Germinal center (tissue), 1 donor: ENCODE measurements around the gene SEMA3D.

Experiments
- DNase-seq: peaks from one replicate; pipeline ENCODE4 v3.0.0; 2012; ENCODE audit warnings: mixed read lengths, low spot score

Gene SEMA3D

DNA sequence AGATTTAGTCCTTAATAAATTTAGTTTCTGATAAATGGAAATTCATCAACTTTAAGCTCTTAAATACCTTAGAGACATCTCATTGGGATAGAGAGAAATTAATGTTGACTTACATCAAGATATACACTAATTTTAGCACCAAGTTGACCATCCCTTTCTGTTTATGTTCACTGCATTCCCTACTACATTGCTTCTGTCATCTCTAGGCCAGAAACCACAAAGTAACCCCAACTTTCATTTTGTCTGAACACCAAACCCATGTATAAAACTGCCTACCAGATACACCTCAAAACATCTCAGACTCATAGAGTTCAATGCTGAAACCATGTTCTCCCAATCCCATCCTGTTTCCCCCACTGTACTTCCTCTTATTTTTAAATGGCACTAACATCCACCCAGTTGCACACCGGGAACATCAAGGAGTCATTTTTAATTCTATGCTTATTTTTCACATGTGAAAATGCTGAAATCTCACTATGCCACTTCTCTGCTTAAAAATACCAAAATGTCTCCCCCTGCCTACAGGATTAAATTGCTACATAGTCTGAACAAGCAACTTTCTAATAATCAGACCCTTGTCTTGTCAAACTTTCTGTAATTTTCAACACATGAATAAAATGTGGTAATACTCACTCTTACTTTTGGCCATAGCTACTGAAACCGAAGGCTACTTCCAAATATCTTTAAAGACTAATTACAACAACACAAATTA lies 201.6 kb downstream of the SEMA3D start:
- DNase-seq: no peak

GRCh38 chr7:84982199-84982598 lies 204.7 kb downstream of the SEMA3D start:
- no peak for DNase-seq

DNA sequence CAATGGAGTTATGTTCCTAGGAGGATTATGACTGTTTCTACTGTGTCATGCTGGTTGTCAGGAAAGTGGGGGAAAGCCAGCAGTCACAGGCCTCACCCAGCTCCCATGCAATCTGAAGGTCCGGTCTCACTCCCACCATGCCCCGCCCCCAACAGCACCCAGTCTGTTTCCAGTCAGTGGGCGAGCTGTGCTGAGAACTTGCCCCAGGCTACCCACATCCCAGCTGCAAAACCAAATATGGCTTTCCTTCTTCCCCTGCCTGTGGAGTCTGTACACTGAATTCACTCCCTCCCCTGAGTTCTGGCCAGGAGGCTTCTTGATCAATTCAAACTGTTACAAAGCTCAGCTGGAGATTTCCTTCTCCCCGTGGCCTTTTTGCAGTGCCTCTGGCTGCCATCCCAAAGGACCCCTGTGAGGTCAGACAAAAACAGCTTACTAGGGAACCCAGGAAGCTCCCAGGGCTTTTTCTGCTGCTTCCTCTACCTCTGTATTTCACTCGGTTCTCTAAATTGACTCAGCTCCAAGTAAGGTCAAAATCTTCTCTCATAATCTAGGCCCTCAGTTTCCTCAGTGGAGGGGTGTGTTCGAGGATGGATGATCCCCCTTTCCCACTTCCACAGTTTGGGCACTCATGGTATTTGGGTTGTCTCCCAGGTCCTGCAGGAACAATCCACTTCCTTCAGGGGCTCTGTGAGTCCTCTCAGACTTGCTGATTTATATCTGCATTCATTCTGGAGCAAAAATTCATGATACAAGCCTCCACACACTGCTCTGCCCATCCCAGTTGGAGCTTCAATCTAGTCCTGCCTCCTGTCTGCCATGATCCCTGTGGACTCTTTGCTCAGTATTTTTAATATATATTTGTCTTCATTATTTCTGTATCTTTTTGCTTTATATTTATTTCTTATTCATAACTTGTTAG lies 205.5 kb downstream of the SEMA3D start:
- DNase-seq: no peak

GRCh38 chr7:84975586-84976185 lies 211.2 kb downstream of the SEMA3D start:
- no peak for DNase-seq

- no peak for DNase-seq
Measured at GRCh38 chr7:84971360-84971759, 215.5 kb downstream of the SEMA3D start.

- no peak for DNase-seq
Measured at GRCh38 chr7:84970670-84971069, 216.2 kb downstream of the SEMA3D start.

DNA sequence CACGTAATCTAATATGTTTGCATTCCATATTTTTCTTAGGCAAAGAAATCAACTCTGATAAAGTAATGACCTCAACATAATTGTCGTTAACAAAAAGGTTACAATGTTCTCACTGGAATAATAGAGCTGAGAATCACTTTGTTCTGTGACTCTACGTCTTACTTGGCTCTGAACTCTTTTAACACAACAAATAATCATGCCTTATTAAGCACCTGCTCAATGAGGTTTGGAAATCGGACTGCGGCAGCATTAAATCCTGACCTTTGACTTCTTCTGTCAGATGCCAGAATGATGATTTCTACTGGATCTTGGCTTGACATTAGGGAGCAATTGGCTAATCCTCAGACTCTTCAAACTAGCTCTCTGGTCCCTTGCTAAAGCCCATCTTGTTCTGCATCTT lies 233.6 kb downstream of the SEMA3D start:
- DNase-seq: no peak

DNA sequence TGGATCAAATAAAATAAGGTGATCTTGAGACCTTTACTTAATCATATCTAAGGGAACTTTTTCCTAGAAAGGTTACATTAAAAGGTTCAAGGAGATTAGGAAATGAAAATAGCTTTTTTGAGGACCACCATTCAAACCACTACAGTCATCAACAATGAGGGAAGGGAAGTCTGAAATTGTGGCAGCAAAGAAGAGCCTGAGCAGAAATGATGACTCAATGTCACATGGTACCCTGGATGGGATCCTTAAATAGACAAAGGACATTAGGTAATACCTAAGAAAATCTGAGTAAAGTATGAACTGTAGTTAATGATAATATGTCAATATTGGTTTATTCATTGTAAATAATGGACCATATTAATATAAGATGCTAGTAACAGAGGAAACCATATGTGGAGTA lies 236.0 kb downstream of the SEMA3D start:
- no peak for DNase-seq

DNA sequence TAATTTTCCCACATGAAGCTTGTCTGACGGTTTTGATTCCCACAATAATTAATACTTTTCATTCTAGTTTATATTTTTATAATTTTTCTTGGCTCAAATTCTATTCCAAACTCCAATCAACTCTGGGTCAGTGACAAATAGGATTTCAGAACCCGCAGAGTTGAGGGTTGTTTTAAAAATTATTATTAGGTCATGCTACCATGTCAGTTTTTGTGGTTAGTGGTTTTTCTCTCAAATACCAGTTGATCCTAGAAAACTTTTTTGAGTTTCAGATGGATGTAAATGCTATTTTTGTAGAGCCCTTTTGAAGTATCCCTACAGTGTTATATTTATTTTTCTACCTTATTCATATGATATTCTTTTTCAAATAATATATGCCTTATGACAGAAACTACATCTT lies 237.4 kb downstream of the SEMA3D start:
- no peak for DNase-seq

DNA sequence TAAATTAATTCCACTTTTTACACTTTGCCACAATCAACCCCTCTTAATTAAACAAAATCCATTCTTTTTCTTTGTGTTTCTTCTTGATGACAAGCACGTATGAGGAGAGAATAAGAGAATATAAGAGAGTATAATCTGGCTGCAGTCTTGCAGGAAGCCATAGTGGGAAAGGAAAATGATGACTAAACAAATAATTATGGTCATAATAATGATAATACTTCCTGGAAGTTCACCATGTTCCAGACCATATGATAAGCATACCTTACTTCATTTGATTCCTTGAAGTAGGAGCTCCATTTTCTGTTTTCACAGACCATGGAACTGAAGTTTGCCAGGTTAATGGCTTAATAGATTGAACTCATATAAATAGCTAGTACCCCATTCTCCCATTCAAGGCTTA lies 237.8 kb downstream of the SEMA3D start:
- DNase-seq: no peak

DNA sequence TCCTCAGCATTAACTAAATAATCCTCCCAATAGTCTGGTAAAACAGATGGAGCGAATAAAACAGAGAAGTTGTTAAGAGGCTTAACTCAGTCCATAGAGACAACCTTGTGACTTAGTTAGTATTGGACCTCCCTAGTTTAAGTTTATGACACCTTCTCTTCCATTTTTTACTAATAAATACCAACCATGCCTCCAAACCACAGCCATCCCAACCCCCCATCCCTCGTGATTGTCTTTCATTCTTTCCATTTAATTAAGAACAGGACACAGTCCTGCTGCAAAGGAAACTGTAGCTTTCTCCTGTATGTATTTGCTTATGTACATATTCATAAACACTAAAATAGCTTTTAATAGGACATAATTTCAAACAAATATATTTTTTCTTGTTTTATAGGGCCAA lies 238.2 kb downstream of the SEMA3D start:
- DNase-seq: no peak

- no peak for DNase-seq
Measured at GRCh38 chr7:84946549-84946948, 240.3 kb downstream of the SEMA3D start.
